22Rv1 (cell line): ENCODE results near the gene PNPLA8.
"Not testable (repeated sequence)": the region's sequence is repeated elsewhere in the genome, so short reads cannot be mapped to it uniquely, and the experiment has no call there.

Source experiments
- ZFX ChIP-seq: fragments of 450-650 bp; IDR thresholded peaks from 2 replicates; pipeline ENCODE4 v1.6.1; 2017; ENCODE audit warnings: antibody characterized with exemption, borderline replicate concordance
- TF ChIP-seq, protein P1 (sequence below): fragments of 450-650 bp; IDR thresholded peaks from 2 replicates; pipeline ENCODE4 v1.5.1; 2017; ENCODE audit warnings: mild to moderate bottlenecking

DNA sequence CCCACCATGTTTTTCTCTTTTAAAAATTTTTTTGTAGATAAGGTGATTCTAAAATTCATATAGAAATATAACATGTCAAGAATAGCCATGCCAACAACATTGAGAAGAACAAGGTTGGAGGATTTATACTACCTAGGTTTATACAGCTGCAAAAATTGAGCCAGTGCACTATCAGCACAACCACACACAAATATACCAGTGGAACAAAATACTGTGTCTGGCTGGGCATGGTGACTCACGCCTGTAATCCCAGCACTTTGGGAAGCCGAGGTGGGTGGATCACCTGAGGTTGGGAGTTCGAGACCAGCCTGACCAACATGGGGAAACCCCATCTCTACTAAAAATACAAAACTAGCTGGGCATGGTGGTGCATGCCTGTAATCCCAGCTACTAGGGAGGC lies 21.4 kb downstream of the PNPLA8 start:
- TF ChIP-seq, protein P1, sequence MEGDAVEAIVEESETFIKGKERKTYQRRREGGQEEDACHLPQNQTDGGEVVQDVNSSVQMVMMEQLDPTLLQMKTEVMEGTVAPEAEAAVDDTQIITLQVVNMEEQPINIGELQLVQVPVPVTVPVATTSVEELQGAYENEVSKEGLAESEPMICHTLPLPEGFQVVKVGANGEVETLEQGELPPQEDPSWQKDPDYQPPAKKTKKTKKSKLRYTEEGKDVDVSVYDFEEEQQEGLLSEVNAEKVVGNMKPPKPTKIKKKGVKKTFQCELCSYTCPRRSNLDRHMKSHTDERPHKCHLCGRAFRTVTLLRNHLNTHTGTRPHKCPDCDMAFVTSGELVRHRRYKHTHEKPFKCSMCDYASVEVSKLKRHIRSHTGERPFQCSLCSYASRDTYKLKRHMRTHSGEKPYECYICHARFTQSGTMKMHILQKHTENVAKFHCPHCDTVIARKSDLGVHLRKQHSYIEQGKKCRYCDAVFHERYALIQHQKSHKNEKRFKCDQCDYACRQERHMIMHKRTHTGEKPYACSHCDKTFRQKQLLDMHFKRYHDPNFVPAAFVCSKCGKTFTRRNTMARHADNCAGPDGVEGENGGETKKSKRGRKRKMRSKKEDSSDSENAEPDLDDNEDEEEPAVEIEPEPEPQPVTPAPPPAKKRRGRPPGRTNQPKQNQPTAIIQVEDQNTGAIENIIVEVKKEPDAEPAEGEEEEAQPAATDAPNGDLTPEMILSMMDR = not testable (repeated sequence)
- not testable (repeated sequence) for TF ChIP-seq ZFX
